Lung (tissue), 11 donors: ENCODE results near the gene CCR5AS.
"Not testable (repeated sequence)": the region's sequence is repeated elsewhere in the genome, so short reads cannot be mapped to it uniquely, and the experiment has no call there.

Experiments
- ATAC-seq: fragments of 200-7000 bp; cut with Tn5 transposase; one replicate; pipeline ENCODE4 v1.9.1; 2020; ENCODE audit warnings: moderate number of reproducible peaks; ENCODE audit not compliant: insufficient read depth, low FRiP score
- DNase-seq, 3 donors: peaks; one replicate each; pipeline ENCODE4 v3.0.0-alpha.2; 2013 to 2017
- H3K27ac ChIP-seq, 2 donors: one replicate each; pipeline ENCODE4 v1.5.1; 2013; ENCODE audit warnings: mild to moderate bottlenecking in 2 of 2, moderate library complexity in 2 of 2, control low read depth in 1 of 2, inconsistent platforms in 1 of 2, low read depth in 1 of 2, low read length in 1 of 2
- H3K27me3 ChIP-seq, 3 donors: one replicate each; pipeline ENCODE4 v1.5.1; 2013; ENCODE audit warnings: low read length in 2 of 3; ENCODE audit not compliant: control insufficient read depth in 3 of 3, insufficient read depth in 3 of 3
- H3K36me3 ChIP-seq, 4 donors: one replicate each; pipeline ENCODE4 v1.5.1; 2013; ENCODE audit warnings: low read length in 4 of 4, mild to moderate bottlenecking in 1 of 4, moderate library complexity in 1 of 4; ENCODE audit not compliant: control insufficient read depth in 4 of 4, insufficient read depth in 4 of 4
- H3K4me1 ChIP-seq, 5 donors: one replicate each; pipeline ENCODE4 v1.5.1; 2013; ENCODE audit warnings: low read length in 5 of 5, mild to moderate bottlenecking in 2 of 5, moderate library complexity in 1 of 5; ENCODE audit not compliant: control insufficient read depth in 5 of 5, insufficient read depth in 5 of 5
- H3K4me3 ChIP-seq: one replicate; pipeline ENCODE4 v1.5.1; 2013; ENCODE audit warnings: mild to moderate bottlenecking, control low read depth, moderate library complexity
- H3K9ac ChIP-seq, 2 donors: one replicate each; pipeline ENCODE4 v1.5.1; 2013; ENCODE audit warnings: low read length in 2 of 2, control low read depth in 1 of 2; ENCODE audit not compliant: insufficient read depth in 1 of 2
- H3K9me3 ChIP-seq, 4 donors: one replicate each; pipeline ENCODE4 v1.5.1; 2013; ENCODE audit warnings: low read length in 3 of 4, mild to moderate bottlenecking in 1 of 4, moderate library complexity in 1 of 4; ENCODE audit not compliant: control insufficient read depth in 4 of 4, insufficient read depth in 3 of 4
- WGBS, 2 donors: extraction: QIAGEN DNeasy Blood & Tissue Kit; methylation state at CpG; one replicate each; pipeline ENCODE4 v1.1.7; 2013; 5-methylcytosine and 5-hydroxymethylcytosine counted together
- TF ChIP-seq, protein P1 (sequence below): IDR thresholded peaks from 2 replicates; pipeline ENCODE4 v1.5.1; 2012; ENCODE audit warnings: mild to moderate bottlenecking; ENCODE audit errors: control extremely low read depth, extremely low read depth
- donor health status: control.
- donor health status: control.
- donor health status: Bipolar disorder and iron deficiency.
- donor health status: healthy.
- donor health status: DM: yes; HTN: yes; CAD: no.

CCR5AS gene

DNA sequence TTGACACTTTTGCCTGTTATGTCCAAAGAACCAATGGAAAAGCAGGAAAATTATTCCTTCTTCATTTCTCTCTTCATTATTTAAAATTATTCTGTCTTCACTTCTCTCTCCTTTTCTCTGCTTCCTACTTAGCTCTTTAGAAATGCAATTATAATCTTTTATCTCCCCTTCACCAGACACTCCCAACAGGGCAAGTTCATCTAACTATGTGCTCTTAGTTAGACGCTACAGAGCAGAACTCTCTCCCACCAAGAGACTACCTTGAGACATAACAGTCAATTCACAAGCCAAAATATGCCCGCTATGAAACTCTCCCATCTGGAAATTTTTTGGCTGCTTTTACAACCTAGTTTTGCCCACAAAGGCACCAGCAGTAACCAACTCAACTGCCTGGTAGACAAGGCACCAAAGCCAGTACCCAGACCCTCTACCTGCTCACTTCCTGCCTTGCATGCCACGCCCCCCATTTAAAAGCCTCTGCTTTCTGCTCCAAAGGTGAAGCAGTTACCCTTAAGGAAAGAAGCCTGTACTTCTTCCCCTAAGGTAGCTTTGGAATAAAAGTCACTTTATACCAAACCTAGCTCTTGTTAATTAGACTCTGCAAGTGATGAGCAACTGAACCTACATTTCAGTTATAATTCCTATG lies 28.3 kb upstream of the CCR5AS start:
- H3K27ac ChIP-seq: no peak overlapping the region
- H3K9me3 ChIP-seq: peaks cover 0 to 3% (median 0%) of the 10 kb centered on the region in 4 donors
- DNase-seq (no peak), ATAC-seq (no peak)
- H3K27me3 ChIP-seq: no peaks in the 10 kb centered on the region
- 93 to 94% methylated on average over 3 of the region's 3 CpGs for WGBS, 2 donors
- no peaks in the 10 kb centered on the region for H3K4me1 ChIP-seq
- no peak overlapping the region for H3K9ac ChIP-seq
- H3K36me3 ChIP-seq: no peaks in the 10 kb centered on the region
- TF ChIP-seq, protein P1, sequence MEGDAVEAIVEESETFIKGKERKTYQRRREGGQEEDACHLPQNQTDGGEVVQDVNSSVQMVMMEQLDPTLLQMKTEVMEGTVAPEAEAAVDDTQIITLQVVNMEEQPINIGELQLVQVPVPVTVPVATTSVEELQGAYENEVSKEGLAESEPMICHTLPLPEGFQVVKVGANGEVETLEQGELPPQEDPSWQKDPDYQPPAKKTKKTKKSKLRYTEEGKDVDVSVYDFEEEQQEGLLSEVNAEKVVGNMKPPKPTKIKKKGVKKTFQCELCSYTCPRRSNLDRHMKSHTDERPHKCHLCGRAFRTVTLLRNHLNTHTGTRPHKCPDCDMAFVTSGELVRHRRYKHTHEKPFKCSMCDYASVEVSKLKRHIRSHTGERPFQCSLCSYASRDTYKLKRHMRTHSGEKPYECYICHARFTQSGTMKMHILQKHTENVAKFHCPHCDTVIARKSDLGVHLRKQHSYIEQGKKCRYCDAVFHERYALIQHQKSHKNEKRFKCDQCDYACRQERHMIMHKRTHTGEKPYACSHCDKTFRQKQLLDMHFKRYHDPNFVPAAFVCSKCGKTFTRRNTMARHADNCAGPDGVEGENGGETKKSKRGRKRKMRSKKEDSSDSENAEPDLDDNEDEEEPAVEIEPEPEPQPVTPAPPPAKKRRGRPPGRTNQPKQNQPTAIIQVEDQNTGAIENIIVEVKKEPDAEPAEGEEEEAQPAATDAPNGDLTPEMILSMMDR: no peak
- H3K4me3 ChIP-seq: no peak overlapping the region

DNA sequence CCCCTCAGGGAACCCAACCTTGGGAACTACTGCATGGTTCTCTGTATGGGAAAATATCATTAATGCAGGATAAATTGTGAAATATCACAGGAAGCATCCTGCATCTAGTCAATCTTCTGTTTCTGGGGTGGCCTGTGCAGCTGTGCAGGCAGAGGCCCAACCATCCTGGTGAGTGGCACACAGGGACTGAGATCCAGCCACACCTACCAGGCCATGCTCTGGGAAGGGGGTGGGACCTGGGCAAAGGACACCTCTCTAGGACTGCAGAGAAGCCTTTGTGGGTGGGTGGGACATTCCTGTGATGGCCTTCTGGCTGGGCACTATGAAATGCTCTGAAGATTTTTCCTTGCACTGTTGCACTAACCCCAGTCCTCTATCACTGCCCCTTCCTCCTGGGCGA lies 27.0 kb upstream of the CCR5AS start:
- no peak overlapping the region for H3K9ac ChIP-seq
- 100% methylated on average over 1 of the region's 1 CpG for WGBS, 2 donors
- H3K4me3 ChIP-seq: no peak overlapping the region
- H3K27me3 ChIP-seq: no peaks in the 10 kb centered on the region
- H3K4me1 ChIP-seq: no peaks in the 10 kb centered on the region
- TF ChIP-seq, protein P1: no peak
- H3K27ac ChIP-seq: no peak overlapping the region
- H3K9me3 ChIP-seq: peaks cover 0 to 3% (median 0%) of the 10 kb centered on the region in 4 donors
- DNase-seq (no peak), ATAC-seq (no peak)
- no peaks in the 10 kb centered on the region for H3K36me3 ChIP-seq

DNA sequence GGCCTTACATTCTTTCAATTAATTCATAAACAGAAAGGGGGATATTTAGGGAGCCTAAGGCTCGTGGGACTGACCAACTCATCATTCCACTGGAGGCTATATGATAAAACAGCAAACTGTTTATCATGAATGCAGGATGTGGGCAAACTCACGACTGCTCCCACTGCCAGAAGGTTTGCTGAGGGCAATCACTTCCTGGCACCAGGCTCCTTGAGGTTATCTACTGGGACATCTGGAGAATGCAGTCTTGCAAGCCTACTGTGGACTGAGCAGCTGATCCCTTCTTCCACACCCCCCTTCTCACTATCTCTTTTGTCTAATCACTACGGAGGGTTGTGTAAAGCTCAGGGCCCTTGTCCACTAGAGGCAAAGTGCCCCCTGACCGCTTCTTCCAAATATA lies 26.3 kb upstream of the CCR5AS start:
- H3K4me3 ChIP-seq, DNase-seq, H3K27me3 ChIP-seq, H3K36me3 ChIP-seq, ATAC-seq, H3K9me3 ChIP-seq, H3K4me1 ChIP-seq, H3K9ac ChIP-seq, H3K27ac ChIP-seq: not testable (repeated sequence)
- 34 to 64% methylated on average over 4 of the region's 4 CpGs for WGBS, 2 donors

DNA sequence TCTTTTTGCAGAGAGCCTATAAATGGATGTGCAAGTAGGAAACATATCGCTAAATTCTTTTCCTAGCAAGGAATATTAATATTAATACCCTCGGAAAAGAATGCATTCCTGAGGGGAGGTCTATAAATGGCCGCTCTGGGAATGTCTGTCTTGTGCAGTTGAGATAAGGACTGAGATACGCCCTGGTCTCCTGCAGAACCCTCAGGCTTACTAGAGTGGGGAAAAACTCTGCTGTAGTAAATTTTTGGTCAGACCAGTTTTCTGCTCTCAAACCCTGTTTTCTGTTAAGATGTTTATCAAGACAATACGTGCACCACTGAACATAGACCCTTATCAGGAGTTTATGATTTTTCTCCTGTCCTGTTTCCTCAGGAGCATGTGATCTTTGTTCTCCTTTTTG lies 25.0 kb upstream of the CCR5AS start:
- not testable (repeated sequence) for DNase-seq, H3K9me3 ChIP-seq, H3K4me3 ChIP-seq, H3K9ac ChIP-seq, H3K36me3 ChIP-seq, ATAC-seq, H3K27me3 ChIP-seq, H3K27ac ChIP-seq
- peaks cover 0 to 14% (median 0%) of the 10 kb centered on the region in 5 donors for H3K4me1 ChIP-seq
- whole genome bisulfite sequencing, 2 donors: 87 to 90% methylated on average over 5 of the region's 5 CpGs

DNA sequence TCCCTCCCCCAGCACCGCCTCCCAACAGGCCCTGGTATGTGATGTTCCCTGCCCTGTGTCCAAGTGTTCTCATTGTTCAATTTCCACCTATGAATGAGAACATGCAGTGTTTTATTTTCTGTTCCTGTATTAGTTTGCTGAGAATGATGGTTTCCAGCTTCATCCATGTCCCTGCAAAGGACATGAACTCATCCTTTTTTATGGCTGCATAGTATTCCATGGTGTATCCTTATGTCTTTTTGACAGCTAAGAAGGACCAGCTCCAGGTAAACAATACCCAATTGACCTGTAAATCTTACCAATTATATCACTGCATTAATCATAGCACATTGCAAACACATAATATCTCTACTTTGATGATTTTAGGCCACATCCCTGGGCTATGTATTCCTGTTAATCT lies 24.0 kb upstream of the CCR5AS start:
- DNase-seq, H3K27ac ChIP-seq, H3K27me3 ChIP-seq, H3K9me3 ChIP-seq, H3K4me3 ChIP-seq, H3K36me3 ChIP-seq, H3K9ac ChIP-seq, ATAC-seq: not testable (repeated sequence)
- 91 to 100% methylated on average over 1 of the region's 1 CpG for WGBS, 2 donors
- H3K4me1 ChIP-seq: peaks cover 0 to 22% (median 2%) of the 10 kb centered on the region in 5 donors
